ENCODE results near the gene CDC42BPA. TPM values are rescaled to one million over a fixed set of nuclear protein-coding genes. Genes with fewer than 3 reads are reported as not detected.

The CDC42BPA gene
- polyA plus RNA-seq, 2 of the 4 experiments (the other 2 are of a cell fraction): 11.4 to 28.4 TPM

GRCh38 chr1:227357171-227357926 is 39.1 kb upstream of the CDC42BPA start (continued):
- no peak for TF ChIP-seq REST (IDR thresholded peaks at IDR 0.05)
- no peak for TF ChIP-seq CHD2 (IDR thresholded peaks at IDR 0.05; ENCODE audit: low read length, partially characterized antibody)
- TF ChIP-seq TP53 (CRISPR knock-in tag; IDR thresholded peaks at IDR 0.05): no peak
- no peak for TF ChIP-seq MYC (IDR thresholded peaks at IDR 0.05; ENCODE audit: borderline replicate concordance, low read length)
- no peak for TF ChIP-seq SREBF2 (IDR thresholded peaks at IDR 0.05)
- TF ChIP-seq EHMT2 (IDR thresholded peaks at IDR 0.05; ENCODE audit: low read depth): no peak
- TF ChIP-seq CEBPB (IDR thresholded peaks at IDR 0.05): no peak
- TF ChIP-seq PBX3 (IDR thresholded peaks at IDR 0.05): 0 out of 2 replicates have a peak, but pooled peaks have one; percentile 39
- TF ChIP-seq EHF (CRISPR knock-in tag; IDR thresholded peaks at IDR 0.05): no peak
- TF ChIP-seq NPAS2 (CRISPR knock-in tag; IDR thresholded peaks at IDR 0.05; ENCODE audit: borderline replicate concordance): no peak
- TF ChIP-seq MAX (IDR thresholded peaks at IDR 0.05): peak; percentile 60; the same call in 1 of the 2 replicates
- no peak for TF ChIP-seq ELK1 (IDR thresholded peaks at IDR 0.05; ENCODE audit: low read depth, low read length)
- TF ChIP-seq NFE2L2 (conservative IDR thresholded peaks at IDR 0.05; ENCODE audit: low read length): peak; percentile 70; the same call in 1 of the 2 replicates
- no peak for TF ChIP-seq CTCF (IDR thresholded peaks at IDR 0.05)
- TF ChIP-seq BCL3 (IDR thresholded peaks at IDR 0.05): 0 out of 3 replicates have a peak, but pooled peaks have one; percentile 26
- no peak for TF ChIP-seq MAZ (IDR thresholded peaks at IDR 0.05; ENCODE audit: borderline replicate concordance, low read depth, low read length)
- TF ChIP-seq BHLHE40 (IDR thresholded peaks at IDR 0.05; ENCODE audit: low read depth, low read length): no peak
- no peak for TF ChIP-seq HES2 (IDR thresholded peaks at IDR 0.05)
- 0 out of 2 replicates have a peak, but pooled peaks have one; percentile 21 for TF ChIP-seq FOSL2 (IDR thresholded peaks at IDR 0.05)
- TF ChIP-seq FOSL2 (CRISPR knock-in tag; IDR thresholded peaks at IDR 0.05): peak; percentile 93
- no peak for TF ChIP-seq ZC3H11A (IDR thresholded peaks at IDR 0.05)
- TF ChIP-seq NR3C1 (IDR thresholded peaks at IDR 0.05): no peak
- no peak for TF ChIP-seq HOXA7 (CRISPR knock-in tag; IDR thresholded peaks at IDR 0.05)
- peak; percentile 90 for TF ChIP-seq ESRRA (IDR thresholded peaks at IDR 0.05; ENCODE audit: borderline replicate concordance, low read length)
- no peak for TF ChIP-seq PHF8 (IDR thresholded peaks at IDR 0.05; ENCODE audit: borderline replicate concordance, low read depth)
- TF ChIP-seq USF2 (IDR thresholded peaks at IDR 0.05): no peak
- no peak for TF ChIP-seq FOSB (CRISPR knock-in tag; IDR thresholded peaks at IDR 0.05)
- no peak for TF ChIP-seq CBX2 (IDR thresholded peaks at IDR 0.05; ENCODE audit: borderline replicate concordance, low read depth)
- TF ChIP-seq POLR2A (IDR thresholded peaks at IDR 0.05; ENCODE audit: low read length): no peak
- no peak for TF ChIP-seq FOXS1 (CRISPR knock-in tag; IDR thresholded peaks at IDR 0.05)
- no peak for TF ChIP-seq HEYL (CRISPR knock-in tag; IDR thresholded peaks at IDR 0.05)
- no peak; the same call in 1 of the 2 replicates for TF ChIP-seq ZNF302 (CRISPR knock-in tag; IDR thresholded peaks at IDR 0.05)
- no peak for TF ChIP-seq RNF2 (IDR thresholded peaks at IDR 0.05; ENCODE audit: borderline replicate concordance, low read depth)
